Heart left ventricle (tissue), 16 donors: Measurements from ENCODE around the gene ZNF217. TPM values are rescaled to one million over a fixed set of nuclear protein-coding genes. Genes with fewer than 3 reads are reported as not detected.
A peak's percentile ranks its signal among the peaks of the same experiment; 100 is the strongest.

ENCODE experiments used
- ATAC-seq, 4 donors: fragments of 200-7000 bp; cut with Tn5 transposase; one replicate each; pipeline ENCODE4 v1.9.1; 2020 to 2022; ENCODE audit warnings: moderate library complexity in 4 of 4, mild to moderate bottlenecking in 3 of 4, moderate number of reproducible peaks in 1 of 4
- DNase-seq, 5 donors: peaks; one replicate each; pipeline ENCODE4 v3.0.0-alpha.2; 2020
- H3K27ac ChIP-seq, 12 donors: fragments of 200-600 bp; sonication (generic) in 4 of 12; one replicate each; pipeline versions ENCODE4 v1.5.0 to v1.8.0; 2016 to 2022; ENCODE audit warnings: mild to moderate bottlenecking in 2 of 12
- H3K27me3 ChIP-seq, 9 donors: fragments of 200-600 bp; sonication (generic) in 2 of 9; one replicate each; pipeline versions ENCODE4 v1.5.1 to v1.8.0; 2016 to 2022; ENCODE audit warnings: mild to moderate bottlenecking in 3 of 9
- H3K36me3 ChIP-seq, 9 donors: fragments of 200-600 bp; sonication (generic) in 2 of 9; one replicate each; pipeline versions ENCODE4 v1.5.0 to v1.8.0; 2018 to 2022; ENCODE audit warnings: mild to moderate bottlenecking in 2 of 9
- H3K4me1 ChIP-seq, 12 donors: fragments of 200-600 bp; sonication (generic) in 4 of 12; one replicate each; pipeline versions ENCODE4 v1.5.0 to v1.8.0; 2016 to 2022; ENCODE audit warnings: mild to moderate bottlenecking in 3 of 12
- H3K4me3 ChIP-seq, 12 donors: fragments of 200-600 bp; sonication (generic) in 4 of 12; one replicate each; pipeline versions ENCODE4 v1.5.0 to v1.8.0; 2017 to 2022; ENCODE audit warnings: mild to moderate bottlenecking in 9 of 12, moderate library complexity in 4 of 12
- H3K9me3 ChIP-seq, 12 donors: fragments of 200-600 bp; sonication (generic) in 4 of 12; one replicate each; pipeline versions ENCODE4 v1.5.0 to v1.8.0; 2016 to 2022; ENCODE audit warnings: mild to moderate bottlenecking in 1 of 12
- CTCF ChIP-seq, 12 donors: fragments of 200-600 bp; sonication (generic) in 4 of 12; IDR thresholded peaks; one replicate each; pipeline versions ENCODE4 v1.5.0 to v1.8.0; 2018 to 2022; ENCODE audit warnings: antibody characterized with exemption in 12 of 12, mild to moderate bottlenecking in 5 of 12
- POLR2A ChIP-seq, 2 donors: fragments of 450-650 bp; IDR thresholded peaks; one replicate each; pipeline ENCODE4 v1.6.1; 2017; ENCODE audit warnings: antibody characterized with exemption in 2 of 2, mild to moderate bottlenecking in 2 of 2, moderate library complexity in 2 of 2
- WGBS, 4 donors: extraction: QIAGEN DNeasy Blood & Tissue Kit in 2 of 4; methylation state at CpG; one replicate each; pipeline versions ENCODE4 v1.1.5 to v1.1.7; 2013 to 2018; 5-methylcytosine and 5-hydroxymethylcytosine counted together
- intact Hi-C, 10 donors: fragments of 100-400 bp; cut with DNase I; formaldehyde crosslinking; loops; one replicate each; pipeline versions ENCODE4 v1.11.1 to v1.14.2; 2022
- polyA plus RNA-seq, 2 donors: library from polyadenylated mRNA; stranded (reverse); fragments of 200-250 nt; gene quantifications; one replicate each; pipeline ENCODE4 v1.2.3, GENCODE V29; 2013
- total RNA-seq, 9 donors: library from RNA; depleted of rRNA in 2 of 9; stranded (reverse); fragments of >200 nt in 2 of 9; fragmentation: NEBNext Ultra II Directional in 3 of 9; extraction: Animal tissue kit (Norgen Biotek cat#: 25700) in 3 of 9; gene quantifications; one replicate each; pipeline versions ENCODE4 v1.1.0 to v1.2.4, GENCODE V29; 2016 to 2023
- donor health status: ischemic (EF 13 %, LVEDD 7.1; RV severe dilation, severe dysfunction).
- donor health status: healthy with polysubstance abuse.
- donor health status: DM: no; HTN: yes; CAD: no.
- donor health status: DM: no; HTN: no; CAD: no.
- donor health status: ischemic (EF 25% LVEDD 6.9; RV normal size, moderate dysfunction).
- donor health status: ischemic (EF 25% LVEDD 5.7; RV mildly dilated, moderate dysfunction).
- donor health status: healthy.
- donor health status: DM: yes; HTN: yes; CAD: no.
- donor health status: ischemic (EF 35%, LVEDD 5.7; RV mildly dilated, moderate dysfunction).
- donor health status: nonischemic (EF 11% LVEDD 7.7; RV severe dilation, severe dysfunction).
- donor health status: DM: yes; HTN: yes; CAD: no.
- donor health status: PGD.
- donor health status: ischemic (EF 29% LVEDD 5.4; RV normal size, mild dysfunction).
- donor health status: nonischemic (EF 23%, LVEDD 6.1; RV moderate dilation, normal function).

The ZNF217 gene
- total and polyA plus RNA-seq, 11 donors, result 3.7 to 24.1 (median 8.0) TPM

GRCh38 chr20:53623454-53624211, 30.0 kb upstream of the ZNF217 start:
- peak in 1 of 2 donors; percentile 34 for TF ChIP-seq POLR2A (IDR thresholded peaks at IDR 0.05)
- TF ChIP-seq CTCF (IDR thresholded peaks at IDR 0.05), result peak in 1 of 12 donors; percentile 22
- intact Hi-C loops, result loop anchor here in 4 of 10 donors (2.0 to 10.0 kb wide), 3 partner anchors 29 to 205 kb away; no protein-coding TSS in a partner anchor
- Histone ChIP-seq H3K4me1 (peaks cover 12 to 60% (median 27%) of the 10 kb centered on the region in 12 donors), H3K27me3 (no peaks in the 10 kb centered on the region), H3K4me3 (peak overlapping the region in 11 of 12 donors; percentile 26 to 57 (median 51)), H3K9me3 (no peaks in the 10 kb centered on the region), H3K27ac (peak overlapping the region; percentile 71 to 91 (median 82)), H3K36me3 (no peaks in the 10 kb centered on the region)
- ATAC-seq (peak; percentile 84 to 94 (median 92)), DNase-seq (peak in 4 of 5 donors; percentile 67 to 76 (median 72))
- 1 to 3% (median 1%) methylated on average over 13 of the region's 13 CpGs for WGBS, 4 donors

GRCh38 chr20:53623134-53623453, 29.5 kb upstream of the ZNF217 start:
- no peak for TF ChIP-seq POLR2A (IDR thresholded peaks at IDR 0.05)
- peak in 1 of 12 donors; percentile 17 for TF ChIP-seq CTCF (IDR thresholded peaks at IDR 0.05)
- Histone ChIP-seq H3K27ac (peak overlapping the region; percentile 71 to 91 (median 82)), H3K36me3 (no peaks in the 10 kb centered on the region), H3K4me3 (peak overlapping the region in 11 of 12 donors; percentile 26 to 57 (median 51)), H3K4me1 (peaks cover 12 to 60% (median 27%) of the 10 kb centered on the region in 12 donors), H3K27me3 (no peaks in the 10 kb centered on the region), H3K9me3 (no peaks in the 10 kb centered on the region)
- DNase-seq (no peak), ATAC-seq (no peak)
- 0 to 4% (median 0%) methylated on average over 3 of the region's 3 CpGs for WGBS, 4 donors
- intact Hi-C loops, result loop anchor here in 4 of 10 donors (2.0 to 10.0 kb wide), 3 partner anchors 28 to 206 kb away; no protein-coding TSS in a partner anchor

GRCh38 chr20:53622247-53623133, 28.9 kb upstream of the ZNF217 start:
- Histone ChIP-seq H3K27ac (peak overlapping the region; percentile 71 to 91 (median 82)), H3K4me3 (peak overlapping the region in 5 of 12 donors; percentile 37 to 57 (median 53)), H3K4me1 (peaks cover 12 to 60% (median 27%) of the 10 kb centered on the region in 12 donors), H3K27me3 (no peaks in the 10 kb centered on the region), H3K9me3 (no peaks in the 10 kb centered on the region), H3K36me3 (no peaks in the 10 kb centered on the region)
- TF ChIP-seq CTCF (IDR thresholded peaks at IDR 0.05) (no peak), POLR2A (IDR thresholded peaks at IDR 0.05) (no peak)
- DNase-seq (no peak), ATAC-seq (no peak)
- intact Hi-C loops, result loop anchor here in 4 of 10 donors (2.0 to 10.0 kb wide), 3 partner anchors 28 to 206 kb away; no protein-coding TSS in a partner anchor
- WGBS, 4 donors, result 45 to 50% (median 46%) methylated on average over 7 of the region's 7 CpGs
